Left lung (tissue), 10 donors: ENCODE measurements around the gene PHACTR1. TPM values are rescaled to one million over a fixed set of nuclear protein-coding genes. Genes with fewer than 3 reads are reported as not detected.
"Not testable (repeated sequence)": the region's sequence is repeated elsewhere in the genome, so short reads cannot be mapped to it uniquely, and the experiment has no call there.

Experiments used
- ATAC-seq: fragments of 200-7000 bp; cut with Tn5 transposase; one replicate; pipeline ENCODE4 v1.9.1; 2020; ENCODE audit warnings: moderate library complexity
- DNase-seq, 4 donors: peaks; one replicate each; pipeline ENCODE4 v3.0.0-alpha.2; 2013 to 2020
- H3K27ac ChIP-seq, 2 donors: fragments of 200-600 bp; sonication (generic) in 1 of 2; one replicate each; pipeline versions ENCODE4 v1.5.0 to v1.8.0; 2020 to 2021
- H3K27me3 ChIP-seq, 2 donors: fragments of 200-600 bp; sonication (generic) in 1 of 2; one replicate each; pipeline versions ENCODE4 v1.5.0 to v1.8.0; 2020 to 2021
- H3K36me3 ChIP-seq, 2 donors: fragments of 200-600 bp; sonication (generic) in 1 of 2; one replicate each; pipeline versions ENCODE4 v1.5.0 to v1.8.0; 2020 to 2021
- H3K4me1 ChIP-seq, 2 donors: fragments of 200-600 bp; one replicate each; pipeline ENCODE4 v1.8.0; 2021
- H3K4me3 ChIP-seq, 2 donors: fragments of 200-600 bp; sonication (generic) in 1 of 2; one replicate each; pipeline versions ENCODE4 v1.5.0 to v1.8.0; 2020 to 2021; ENCODE audit warnings: mild to moderate bottlenecking in 1 of 2
- H3K9me3 ChIP-seq, 2 donors: fragments of 200-600 bp; sonication (generic) in 1 of 2; one replicate each; pipeline versions ENCODE4 v1.5.0 to v1.8.0; 2020 to 2021
- intact Hi-C, 2 donors: fragments of 100-400 bp; cut with DNase I; formaldehyde crosslinking; loops; one replicate each; pipeline versions ENCODE4 v1.11.2 to v1.14.2; 2022
- polyA plus RNA-seq, 6 donors: library from polyadenylated mRNA; unstranded; fragments of 120-200 nt; gene quantifications; one replicate each; pipeline ENCODE4 v1.2.1, GENCODE V29; 2013; ENCODE audit not compliant: insufficient read length in 6 of 6
- total RNA-seq, 2 donors: library from RNA; stranded (reverse); fragmentation: NEBNext Ultra II Directional; extraction: Animal tissue kit (Norgen Biotek cat#: 25700); gene quantifications; one replicate each; pipeline ENCODE4 v1.2.1, GENCODE V29; 2021
- TF ChIP-seq, protein P1 (sequence below), 2 donors: fragments of 200-600 bp; sonication (generic) in 1 of 2; IDR thresholded peaks; one replicate each; pipeline versions ENCODE4 v1.5.0 to v1.8.0; 2021; ENCODE audit warnings: antibody characterized with exemption in 2 of 2
- donor health status: DM: no; HTN: yes; CAD: no.
- donor health status: DM: no; HTN: no; CAD: no.

PHACTR1 gene
- total and polyA plus RNA-seq, 8 donors = 12.1 to 53.3 (median 15.8) TPM

DNA sequence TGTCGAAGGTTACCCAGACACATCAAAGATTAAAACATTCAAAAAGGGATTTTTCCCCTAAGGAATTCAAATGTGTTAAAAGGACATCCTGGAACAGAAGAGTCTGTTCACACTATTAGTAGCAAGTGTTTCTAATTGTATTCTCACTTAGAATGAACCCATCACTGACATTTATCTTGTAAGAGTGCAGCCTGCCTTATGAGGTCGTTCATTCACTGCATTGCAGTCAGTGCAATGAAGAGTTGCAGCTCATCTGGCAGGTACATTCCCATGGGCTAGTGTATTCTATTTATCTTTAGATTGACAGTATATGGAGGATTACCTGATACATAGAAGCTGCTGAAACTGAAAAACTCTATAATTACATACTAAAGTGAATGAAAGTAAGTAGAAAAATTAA, 36.5 kb downstream of the PHACTR1 start:
- intact Hi-C loops = no loop called here
- Histone ChIP-seq H3K27ac (no peak overlapping the region), H3K27me3 (peaks cover 21 to 40% of the 10 kb centered on the region in 2 donors), H3K4me1 (no peaks in the 10 kb centered on the region), H3K9me3 (no peaks in the 10 kb centered on the region), H3K36me3 (no peaks in the 10 kb centered on the region), H3K4me3 (no peak overlapping the region)
- TF ChIP-seq, protein P1, sequence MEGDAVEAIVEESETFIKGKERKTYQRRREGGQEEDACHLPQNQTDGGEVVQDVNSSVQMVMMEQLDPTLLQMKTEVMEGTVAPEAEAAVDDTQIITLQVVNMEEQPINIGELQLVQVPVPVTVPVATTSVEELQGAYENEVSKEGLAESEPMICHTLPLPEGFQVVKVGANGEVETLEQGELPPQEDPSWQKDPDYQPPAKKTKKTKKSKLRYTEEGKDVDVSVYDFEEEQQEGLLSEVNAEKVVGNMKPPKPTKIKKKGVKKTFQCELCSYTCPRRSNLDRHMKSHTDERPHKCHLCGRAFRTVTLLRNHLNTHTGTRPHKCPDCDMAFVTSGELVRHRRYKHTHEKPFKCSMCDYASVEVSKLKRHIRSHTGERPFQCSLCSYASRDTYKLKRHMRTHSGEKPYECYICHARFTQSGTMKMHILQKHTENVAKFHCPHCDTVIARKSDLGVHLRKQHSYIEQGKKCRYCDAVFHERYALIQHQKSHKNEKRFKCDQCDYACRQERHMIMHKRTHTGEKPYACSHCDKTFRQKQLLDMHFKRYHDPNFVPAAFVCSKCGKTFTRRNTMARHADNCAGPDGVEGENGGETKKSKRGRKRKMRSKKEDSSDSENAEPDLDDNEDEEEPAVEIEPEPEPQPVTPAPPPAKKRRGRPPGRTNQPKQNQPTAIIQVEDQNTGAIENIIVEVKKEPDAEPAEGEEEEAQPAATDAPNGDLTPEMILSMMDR (IDR thresholded peaks at IDR 0.05) = no peak
- DNase-seq (no peak), ATAC-seq (no peak)

DNA sequence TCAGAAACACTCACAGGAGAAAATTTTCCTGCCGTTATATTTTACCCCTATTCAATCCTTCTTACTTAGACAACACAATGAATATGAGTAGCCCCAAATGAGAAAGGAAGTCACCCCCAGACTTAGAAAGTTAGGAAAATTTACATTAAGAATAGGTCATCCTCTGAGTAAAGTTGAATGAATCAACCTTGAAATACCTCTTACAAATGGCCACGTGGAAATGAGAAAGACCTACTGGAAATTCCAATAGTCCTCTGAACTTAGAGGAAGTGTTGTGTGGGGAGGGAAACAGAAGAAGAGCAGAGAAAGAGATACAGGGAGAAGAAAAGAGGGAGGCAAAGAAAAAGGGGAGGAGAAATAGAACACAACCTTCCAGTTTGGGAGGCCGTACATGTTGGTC, 43.7 kb downstream of the PHACTR1 start:
- intact Hi-C loops = no loop called here
- H3K4me1 ChIP-seq = no peaks in the 10 kb centered on the region
- H3K27me3 ChIP-seq = no peaks in the 10 kb centered on the region
- no peaks in the 10 kb centered on the region for H3K9me3 ChIP-seq
- no peak overlapping the region for H3K4me3 ChIP-seq
- DNase-seq = no peak
- TF ChIP-seq, protein P1 (IDR thresholded peaks at IDR 0.05) = no peak
- no peak overlapping the region for H3K27ac ChIP-seq
- no peak for ATAC-seq
- no peaks in the 10 kb centered on the region for H3K36me3 ChIP-seq

DNA sequence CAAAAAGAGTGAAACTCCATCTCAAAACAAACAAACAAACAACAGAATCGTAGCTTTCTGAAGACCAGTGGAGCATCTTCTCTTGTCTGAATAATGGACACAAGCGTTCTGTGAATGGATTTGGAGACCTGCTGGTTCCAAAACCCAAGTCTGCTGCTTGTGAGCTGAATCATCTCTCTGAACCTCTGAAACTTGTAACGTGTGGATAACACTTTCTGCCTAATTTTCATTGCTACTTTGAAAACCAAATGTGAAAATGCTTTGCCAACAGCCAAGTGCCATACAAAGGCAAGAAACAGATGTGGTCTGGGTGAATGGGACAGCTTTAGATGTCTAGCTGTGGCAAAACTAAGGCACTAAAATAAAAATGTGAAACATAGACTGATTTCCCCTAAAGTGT, 44.3 kb downstream of the PHACTR1 start:
- Histone ChIP-seq H3K4me3 (no peak overlapping the region), H3K4me1 (no peaks in the 10 kb centered on the region), H3K36me3 (no peaks in the 10 kb centered on the region), H3K27me3 (no peaks in the 10 kb centered on the region), H3K9me3 (no peaks in the 10 kb centered on the region), H3K27ac (no peak overlapping the region)
- ATAC-seq (no peak), DNase-seq (no peak)
- intact Hi-C loops = no loop called here
- TF ChIP-seq, protein P1 (IDR thresholded peaks at IDR 0.05) = no peak

DNA sequence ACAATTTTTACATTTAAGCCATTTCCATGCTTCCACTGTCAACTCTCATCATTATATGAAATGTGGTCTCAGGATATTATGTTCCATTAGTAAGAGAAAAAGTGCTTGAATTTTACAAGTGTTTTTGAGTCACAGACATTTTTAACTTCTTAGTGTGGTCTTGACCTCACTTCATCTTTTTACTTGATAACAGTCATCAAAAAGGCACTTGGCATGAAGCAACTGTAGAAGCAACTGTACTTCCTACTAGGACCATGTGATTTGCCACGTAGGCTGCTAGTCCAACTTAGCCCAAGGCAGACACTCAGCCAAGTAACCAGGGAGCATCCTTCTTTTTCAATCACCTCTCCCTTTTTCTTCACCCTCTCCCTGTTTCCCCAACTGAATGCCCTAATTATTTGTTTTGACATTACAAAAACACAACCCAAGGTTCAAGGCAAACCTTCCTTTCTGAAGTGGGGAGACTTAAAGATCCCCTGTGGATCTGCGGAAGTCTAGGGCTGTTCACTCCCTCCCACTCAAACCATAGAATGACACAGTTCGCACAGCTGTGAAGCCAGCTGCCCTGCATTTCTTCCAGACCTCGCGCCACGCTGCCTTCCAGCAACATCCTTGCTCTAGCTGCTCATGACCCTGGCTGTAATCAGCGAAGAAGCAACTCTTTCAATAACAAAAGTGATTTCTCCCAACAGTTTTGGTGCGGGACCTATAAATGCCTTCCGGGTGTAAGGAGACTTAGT, 45.0 kb downstream of the PHACTR1 start:
- ATAC-seq (peak; percentile 21), DNase-seq (no peak)
- Histone ChIP-seq H3K27me3 (no peaks in the 10 kb centered on the region), H3K4me3 (no peak overlapping the region), H3K36me3 (no peaks in the 10 kb centered on the region), H3K27ac (no peak overlapping the region), H3K9me3 (no peaks in the 10 kb centered on the region), H3K4me1 (no peaks in the 10 kb centered on the region)
- intact Hi-C loops = no loop called here
- TF ChIP-seq, protein P1 (IDR thresholded peaks at IDR 0.05) = no peak

GRCh38 chr6:12762731-12763434, 46.3 kb downstream of the PHACTR1 start:
- H3K36me3 ChIP-seq, DNase-seq, H3K9me3 ChIP-seq, H3K4me3 ChIP-seq, H3K27ac ChIP-seq, ATAC-seq, intact Hi-C loops, H3K4me1 ChIP-seq, H3K27me3 ChIP-seq: not testable (repeated sequence)
